ENCODE data around the gene FBLN5.

Gene FBLN5

GRCh38 chr14:91946622-91947474 lies 646 bp downstream of the FBLN5 start:
- DNase-seq (ENCODE audit: low read depth, low spot score), result no peak

GRCh38 chr14:91945751-91946621 lies 1.5 kb downstream of the FBLN5 start:
- no peak for DNase-seq (ENCODE audit: low read depth, low spot score)

DNA sequence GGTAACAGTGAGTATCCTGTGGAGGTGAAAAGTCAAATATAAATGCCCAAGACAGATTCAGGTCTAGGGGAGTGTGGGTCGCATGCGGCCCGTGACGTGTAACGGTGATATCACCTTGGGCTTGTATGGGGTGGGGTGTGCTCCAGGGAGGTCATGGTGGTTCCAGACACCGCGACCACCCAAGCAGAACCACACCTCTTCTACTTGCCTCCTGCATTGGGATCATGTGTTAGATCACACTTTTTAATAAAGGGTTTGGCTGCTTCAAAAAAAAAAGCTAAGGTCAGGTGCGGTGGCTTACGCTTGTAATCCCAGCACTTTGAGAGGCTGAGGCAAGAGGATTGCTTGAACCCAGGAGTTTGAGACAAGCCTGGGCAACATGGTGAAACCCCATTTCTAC lies 4.5 kb downstream of the FBLN5 start:
- no peak for DNase-seq (ENCODE audit: low read depth, low spot score)

GRCh38 chr14:91942128-91942527 lies 5.4 kb downstream of the FBLN5 start:
- DNase-seq (ENCODE audit: low read depth, low spot score), result no peak

GRCh38 chr14:91940209-91940608 lies 7.3 kb downstream of the FBLN5 start:
- DNase-seq (ENCODE audit: low read depth, low spot score), result no peak

DNA sequence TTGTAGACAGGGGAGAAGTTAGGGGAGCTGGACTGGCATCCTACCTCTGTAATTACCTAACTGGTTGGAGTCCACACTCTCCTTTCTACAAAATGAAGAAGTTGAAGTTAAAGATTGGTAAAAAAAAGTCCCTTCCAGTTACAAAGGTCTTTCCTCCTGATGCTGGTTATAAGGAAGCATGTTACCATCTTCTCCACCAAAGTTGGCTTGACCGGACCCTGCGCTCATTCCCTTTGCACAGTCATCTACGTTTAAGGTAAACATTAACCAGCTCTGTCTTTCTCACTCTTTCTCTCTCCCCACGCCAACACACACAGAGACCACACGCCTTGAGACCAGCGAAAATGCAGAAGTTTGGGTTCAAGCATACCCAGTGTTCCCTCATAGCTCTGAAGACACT lies 11.9 kb downstream of the FBLN5 start:
- DNase-seq (ENCODE audit: low read depth, low spot score), result no peak

- no peak for DNase-seq (ENCODE audit: low read depth, low spot score)
Measured at GRCh38 chr14:91934554-91935285, 12.8 kb downstream of the FBLN5 start.

GRCh38 chr14:91931478-91932088 lies 15.9 kb downstream of the FBLN5 start:
- DNase-seq (ENCODE audit: low read depth, low spot score), result no peak

DNA sequence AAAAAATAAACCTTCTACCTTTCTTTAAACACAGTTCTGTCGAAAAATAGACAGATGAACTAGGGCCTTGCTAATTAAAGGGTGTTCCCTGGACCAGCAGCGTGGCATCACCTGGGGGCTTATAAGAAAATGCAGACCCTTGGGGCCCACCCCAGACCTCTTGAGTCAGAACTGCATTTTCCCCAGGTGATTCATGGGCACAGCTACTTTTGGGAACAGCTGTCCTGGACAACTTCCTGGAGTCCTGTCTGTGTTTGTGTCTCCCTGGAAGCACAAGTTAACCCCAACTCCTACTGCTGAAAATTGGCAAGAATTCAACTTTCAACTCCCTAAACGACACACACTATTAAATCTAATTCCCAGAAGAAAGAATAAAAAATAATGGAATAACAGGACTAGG lies 17.8 kb downstream of the FBLN5 start:
- DNase-seq (ENCODE audit: low read depth, low spot score), result no peak

GRCh38 chr14:91927800-91928199 lies 19.7 kb downstream of the FBLN5 start:
- DNase-seq (ENCODE audit: low read depth, low spot score), result no peak

DNA sequence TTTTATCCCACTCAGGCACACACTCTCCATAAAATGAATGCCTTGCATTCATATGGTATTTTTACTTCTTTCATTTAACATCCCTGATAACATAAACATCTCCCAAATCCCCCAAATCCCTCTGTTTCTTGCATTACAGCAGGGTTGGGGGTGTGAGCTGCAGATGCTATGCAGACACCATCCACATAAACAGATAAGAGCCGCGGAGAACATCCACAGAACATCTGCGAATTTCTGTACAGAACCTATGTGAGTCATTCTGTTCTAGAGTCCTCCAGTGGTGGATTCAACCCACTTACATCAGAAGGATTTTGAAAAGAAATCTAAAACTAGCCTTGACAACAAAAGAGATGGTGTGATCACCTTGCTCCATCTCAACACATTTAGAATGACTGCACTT lies 20.3 kb downstream of the FBLN5 start:
- DNase-seq (ENCODE audit: low read depth, low spot score), result no peak

DNA sequence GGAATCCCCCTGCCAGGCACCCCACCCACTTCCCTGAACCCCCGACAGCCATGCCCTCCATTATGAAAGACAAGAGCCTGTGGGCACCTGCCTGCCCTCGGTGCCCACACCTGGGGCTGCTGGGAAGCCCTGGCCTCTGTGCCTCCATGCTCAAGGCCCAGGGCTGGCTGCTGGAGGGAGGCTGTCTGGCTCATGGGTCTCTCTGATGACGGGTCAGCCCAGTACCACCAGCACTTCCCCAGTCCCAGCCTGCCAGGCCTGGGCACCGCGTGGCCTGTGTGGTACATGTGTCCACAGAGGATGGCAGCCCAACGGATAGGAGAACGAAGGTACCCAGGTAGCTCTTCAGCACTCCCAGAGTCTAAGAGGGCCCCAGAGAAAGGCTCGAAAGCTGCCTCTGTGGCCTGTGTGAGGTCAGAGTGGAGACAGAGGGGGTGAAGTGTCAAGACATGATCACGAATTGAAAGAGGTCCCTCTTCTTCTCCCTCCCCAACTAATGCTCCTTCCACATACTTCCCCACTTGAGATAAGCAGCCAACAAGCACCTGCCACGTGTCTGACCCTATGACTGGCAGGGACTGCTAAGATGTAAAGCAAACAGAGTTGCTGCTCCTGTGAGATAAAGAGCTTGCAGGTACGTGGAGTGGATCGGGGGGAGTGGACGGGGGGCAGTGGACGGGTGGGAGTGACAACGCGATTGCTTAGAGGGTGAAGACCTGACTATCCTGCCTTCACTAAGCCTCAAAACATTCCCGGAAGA lies 21.2 kb downstream of the FBLN5 start:
- DNase-seq (ENCODE audit: low read depth, low spot score), result no peak

DNA sequence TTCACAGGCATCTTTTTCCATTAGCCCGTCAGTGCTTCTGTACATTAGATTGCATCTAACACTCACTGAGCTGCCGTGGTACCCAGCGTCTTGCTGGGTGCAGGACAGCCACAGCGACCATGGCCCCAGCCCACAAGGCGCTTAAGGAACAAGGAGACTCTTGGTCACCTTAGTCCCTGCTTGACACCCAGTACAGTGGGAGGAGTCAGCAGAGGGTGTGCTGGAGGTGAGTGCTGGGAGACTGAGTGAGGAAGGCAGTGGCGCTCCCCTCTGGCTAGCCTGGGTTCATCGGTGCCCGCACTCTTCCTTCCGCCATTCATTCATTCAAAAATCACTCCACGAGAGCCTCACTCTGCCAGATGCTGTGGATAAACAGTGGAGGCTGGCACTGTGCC lies 21.8 kb downstream of the FBLN5 start:
- no peak for DNase-seq (ENCODE audit: low read depth, low spot score)

DNA sequence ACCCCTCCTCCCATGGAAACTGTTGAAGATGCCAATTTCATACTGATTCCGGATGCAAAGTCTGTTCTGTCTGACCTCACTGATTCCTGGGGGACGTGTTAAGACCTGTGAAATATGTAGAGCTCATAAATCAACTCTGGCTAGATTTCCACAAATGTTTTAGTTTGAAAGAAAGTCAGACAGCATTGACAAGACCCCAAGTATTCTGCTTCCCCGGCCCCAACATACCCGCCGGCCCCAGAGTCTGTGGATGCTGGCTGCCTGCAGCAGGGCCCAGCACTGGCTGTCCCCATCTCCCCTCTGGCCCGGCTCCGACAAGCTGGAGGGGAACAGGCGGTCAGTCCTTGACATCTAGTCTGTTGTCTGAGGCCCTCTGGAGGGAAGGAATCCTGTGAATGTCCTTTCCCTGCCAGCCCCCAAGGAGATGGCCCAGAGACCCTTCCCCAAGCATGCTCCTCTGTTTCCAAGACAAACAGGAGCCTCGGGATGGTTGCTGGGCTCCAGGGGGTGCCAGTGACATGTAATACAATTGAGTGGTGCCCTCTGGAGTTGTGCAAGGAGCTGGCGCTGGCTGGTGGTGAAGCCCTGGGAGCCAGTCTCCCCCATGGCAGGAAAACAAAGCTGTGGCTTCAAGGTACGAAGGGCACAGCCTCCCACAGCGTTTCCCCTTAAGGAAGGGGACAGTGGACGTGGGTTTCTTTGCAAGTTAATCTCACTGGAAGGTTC lies 22.3 kb downstream of the FBLN5 start:
- DNase-seq (ENCODE audit: low read depth, low spot score), result no peak

GRCh38 chr14:91920526-91920925 lies 27.0 kb downstream of the FBLN5 start:
- DNase-seq (ENCODE audit: low read depth, low spot score), result no peak

DNA sequence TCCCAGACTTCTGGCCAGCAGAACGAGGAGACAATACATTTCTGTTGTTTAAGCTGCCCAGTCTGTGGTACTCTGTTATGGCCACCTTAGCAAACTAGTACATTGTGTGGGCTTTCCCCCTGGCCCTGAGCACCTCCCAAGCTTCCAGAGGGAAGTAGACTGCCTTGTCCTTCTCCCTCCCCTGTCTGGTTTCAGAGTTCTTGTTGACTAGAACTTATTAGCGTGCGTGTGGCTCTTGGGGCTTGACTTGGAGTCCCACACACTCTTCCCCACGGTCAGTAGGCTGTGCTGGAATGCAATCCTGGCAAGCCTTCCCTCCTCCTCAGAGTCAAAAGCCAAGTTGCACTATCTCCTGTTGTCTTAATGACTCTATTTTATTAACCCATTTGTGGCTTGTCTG lies 27.7 kb downstream of the FBLN5 start:
- no peak for DNase-seq (ENCODE audit: low read depth, low spot score)

- DNase-seq (ENCODE audit: low read depth, low spot score), result no peak
Measured at GRCh38 chr14:91918186-91918883, 29.2 kb downstream of the FBLN5 start.

DNA sequence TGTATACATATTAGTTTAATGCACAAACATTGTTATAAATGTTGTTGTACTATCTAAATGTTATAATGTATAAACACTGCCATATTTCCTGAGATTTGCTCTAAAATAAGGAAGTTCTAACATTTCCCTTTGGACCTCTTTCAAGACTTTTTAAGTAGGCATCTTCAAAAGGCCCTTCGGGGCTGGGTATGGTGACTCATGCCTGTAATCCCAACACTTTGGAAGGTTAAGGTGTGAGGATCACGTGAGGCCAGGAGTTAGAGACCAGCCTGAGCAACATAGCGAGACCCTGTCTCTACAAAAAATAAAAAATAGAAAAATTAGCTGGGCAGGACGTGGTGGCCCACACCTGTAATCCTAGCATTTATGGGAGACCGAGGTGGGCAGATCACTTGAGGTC lies 35.5 kb downstream of the FBLN5 start:
- DNase-seq (ENCODE audit: low read depth, low spot score), result no peak

DNA sequence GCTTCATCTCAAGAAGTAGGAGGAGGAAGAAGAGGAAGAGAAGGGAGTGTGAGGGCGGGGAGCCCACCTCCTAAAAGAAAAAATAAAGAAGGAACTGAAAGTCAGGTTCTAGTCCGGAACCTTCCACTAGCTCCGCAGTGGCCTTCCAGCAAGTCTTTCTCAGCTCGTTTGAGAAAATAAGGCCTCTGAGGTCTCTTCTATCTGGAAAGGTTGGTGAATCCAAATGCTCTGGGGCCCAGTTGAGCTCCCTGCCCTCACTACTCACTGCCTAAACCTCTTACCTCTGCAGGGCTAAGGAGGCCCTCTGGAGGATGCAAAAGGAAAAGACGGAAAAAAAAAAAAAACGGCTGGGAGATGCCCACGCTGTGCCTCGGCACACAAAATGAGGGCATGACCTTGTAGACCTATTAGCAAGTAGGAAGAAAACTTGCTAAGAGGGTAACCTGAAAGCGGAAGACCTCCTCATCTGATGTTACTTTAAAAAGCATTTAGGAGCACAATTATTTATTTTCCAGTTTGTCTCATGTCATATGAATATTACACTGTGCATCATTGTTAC lies 35.9 kb downstream of the FBLN5 start:
- DNase-seq (ENCODE audit: low read depth, low spot score), result no peak
